OCI-LY3 (cell line): ENCODE measurements around the gene TBCK.

ENCODE experiments used
- CTCF ChIP-seq: fragments of 200-600, 300-600 bp; sonication (generic); IDR thresholded peaks from 2 replicates; pipeline ENCODE4 v1.5.1; 2014; ENCODE audit warnings: antibody characterized with exemption, low read length, low read depth
- EZH2phosphoT487 ChIP-seq: fragments of 200-600 bp; shearing (Covaris generic); IDR thresholded peaks from 2 replicates; pipeline ENCODE4 v1.6.1; 2018; ENCODE audit warnings: antibody characterized with exemption, mixed run types, low read depth

GRCh38 chr4:106337916-106338315 is 21.9 kb upstream of the TBCK start:
- TF ChIP-seq CTCF, result no peak
- TF ChIP-seq EZH2phosphoT487, result no peak
